ENCODE results near the gene HSBP1. TPM values are rescaled to one million over a fixed set of nuclear protein-coding genes. Genes with fewer than 3 reads are reported as not detected.

HSBP1 gene
- total and polyA plus RNA-seq, 2 of the 4 experiments (the other 2 are of a cell fraction) = 8.8 to 65.2 TPM

DNA sequence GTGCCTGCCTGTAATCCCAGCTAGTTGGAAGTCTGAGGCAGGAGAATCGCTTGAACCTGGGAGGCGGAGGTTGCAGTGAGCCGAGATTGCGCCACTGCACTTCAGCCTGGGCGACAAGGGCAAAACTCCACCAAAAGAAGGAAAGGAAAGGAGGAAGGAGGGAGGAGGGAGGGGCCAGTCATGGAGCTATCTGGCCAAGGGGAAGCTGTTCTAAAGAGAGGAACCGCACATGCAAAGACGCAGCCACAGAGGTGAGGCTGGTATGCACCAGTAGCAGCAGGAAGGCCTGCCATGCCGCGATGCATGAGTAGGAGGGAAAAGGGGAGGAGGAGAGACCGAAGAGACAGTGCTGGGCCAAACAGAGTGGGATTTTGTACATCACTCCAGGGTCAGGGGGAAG, 35.9 kb downstream of the HSBP1 start:
- POLR2A ChIA-PET (ENCODE audit: unreplicated experiment) = no interaction called here
- CTCF ChIA-PET = no interaction called here
- H3K18ac ChIP-seq (ENCODE audit: low read depth, low read length) = no peak overlapping the region
- H3K4me3 ChIP-seq (ENCODE audit: insufficient read depth, low read depth, low read length) = no peak overlapping the region
- H4K8ac ChIP-seq (ENCODE audit: low read depth in 2 of 2, low read length in 2 of 2) = no peak overlapping the region
- no peaks in the 10 kb centered on the region for H3K4me1 ChIP-seq (ENCODE audit: control insufficient read depth, insufficient read depth, low read length)
- in situ Hi-C loops (cut with MboI; ENCODE audit: low sequenced_read_pairs) (no loop called here), intact Hi-C loops (cut with micrococcal nuclease) (no loop called here), dilution Hi-C loops (cut with HindIII; ENCODE audit: low sequenced_read_pairs, unreplicated experiment) (no loop called here)
- peaks cover 16% of the 10 kb centered on the region for H3K27me3 ChIP-seq (ENCODE audit: control insufficient read depth, insufficient read depth, low read length)
- BruUV-seq (replicated peaks) = no TSS peak
- H3K9me1 ChIP-seq (ENCODE audit: insufficient read depth, low read length) = no peaks in the 10 kb centered on the region
- no peak overlapping the region for H3K56ac ChIP-seq (ENCODE audit: extremely low read depth, insufficient read depth, low read length)
- H4K20me1 ChIP-seq (ENCODE audit: insufficient read depth, low read length) = no peaks in the 10 kb centered on the region
- no peak overlapping the region for H2BK120ac ChIP-seq (ENCODE audit: low read depth, low read length)
- H2AK5ac ChIP-seq (ENCODE audit: low read depth, low read length) = no peak overlapping the region
- 77% methylated on average over 6 of the region's 10 CpGs; no CpG with 5 or more reads in 1 of the 2 experiments for WGBS, 2 experiments (ENCODE audit: extremely low coverage in 2 of 2, insufficient read length in 1 of 2)
- H3K36me3 ChIP-seq (ENCODE audit: control insufficient read depth, insufficient read depth, low read length) = no peaks in the 10 kb centered on the region
- no peak overlapping the region for H4K5ac ChIP-seq (ENCODE audit: low read depth, low read length)
- no peak overlapping the region for H3K9ac ChIP-seq (ENCODE audit: low read depth, low read length)
- no peak overlapping the region for H2AK9ac ChIP-seq (replicated peaks; ENCODE audit: low read depth, low read length, poor library complexity)
- TF ChIP-seq RAD21 (IDR thresholded peaks at IDR 0.05; ENCODE audit: low read length) (no peak), RCOR1 (IDR thresholded peaks at IDR 0.05; ENCODE audit: insufficient replicate concordance, low read length) (no peak)
- no peak for ATAC-seq (ENCODE audit: low read depth)
- H3K23ac ChIP-seq (ENCODE audit: low read depth, low read length) = no peak overlapping the region
- no peak overlapping the region for H3K4ac ChIP-seq (ENCODE audit: low read depth, low read length)
- DNase-seq = no peak
- H3K27ac ChIP-seq (ENCODE audit: insufficient read depth, low read length) = no peak overlapping the region
- H2AFZ ChIP-seq (replicated peaks; ENCODE audit: low read length, poor library complexity) = peak overlapping the region; percentile 56
- no peak overlapping the region for H2BK20ac ChIP-seq (ENCODE audit: low read depth, low read length)
- H3K14ac ChIP-seq (replicated peaks; ENCODE audit: low read depth, low read length) = no peak overlapping the region
- no peaks in the 10 kb centered on the region for H3K79me1 ChIP-seq (ENCODE audit: low read depth in 1 of 2, low read length in 2 of 2)
- H2BK5ac ChIP-seq (ENCODE audit: low read depth, low read length, poor library complexity, severe bottlenecking) = no peak overlapping the region
- no peaks in the 10 kb centered on the region for H3K9me3 ChIP-seq (ENCODE audit: control insufficient read depth, insufficient read depth, low read length)
- H2BK15ac ChIP-seq (ENCODE audit: low read depth, low read length) = no peak overlapping the region
- no peak overlapping the region for H3K4me2 ChIP-seq (ENCODE audit: low read depth, low read length)
- H4K91ac ChIP-seq (ENCODE audit: insufficient read depth, low read depth, low read length) = no peak overlapping the region
